ENCODE data around the gene TTC28. TPM values are rescaled to one million over a fixed set of nuclear protein-coding genes. Genes with fewer than 3 reads are reported as not detected.
"Not testable (repeated sequence)": the region's sequence is repeated elsewhere in the genome, so short reads cannot be mapped to it uniquely, and the experiment has no call there.

The TTC28 gene
- total RNA-seq, 4 donors from 2014 or later, result 49.8 to 99.7 (median 79.7) TPM

- whole genome bisulfite sequencing, 2 donors, result 91 to 95% methylated on average over 2 of the region's 2 CpGs
- intact Hi-C loops (cut with DNase I), result no loop called here
- DNase-seq, result no peak
Observed at GRCh38 chr22:28538922-28539321, 140.7 kb downstream of the TTC28 start.

GRCh38 chr22:28530565-28530964, 149.1 kb downstream of the TTC28 start:
- H3K4me3 ChIP-seq (replicated peaks in 1 of 3); H3K9me3 ChIP-seq; DNase-seq; H3K4me1 ChIP-seq; H3K27me3 ChIP-seq; H3K36me3 ChIP-seq; H3K27ac ChIP-seq; intact Hi-C loops (cut with DNase I): not testable (repeated sequence)
- 94% methylated on average over 4 of the region's 4 CpGs for WGBS, 2 donors

More at GRCh38 chr22:28538922-28539321, 140.7 kb downstream of the TTC28 start:
- H3K4me3 ChIP-seq (replicated peaks in 1 of 3), result no peak overlapping the region
- TF ChIP-seq CTCF (IDR thresholded peaks at IDR 0.05) (no peak), POLR2A (IDR thresholded peaks at IDR 0.05) (no peak)
- no peaks in the 10 kb centered on the region for H3K4me1 ChIP-seq
- H3K27me3 ChIP-seq, result no peaks in the 10 kb centered on the region
- H3K9me3 ChIP-seq, result no peaks in the 10 kb centered on the region
- no peaks in the 10 kb centered on the region for H3K36me3 ChIP-seq
- H3K27ac ChIP-seq, result no peak overlapping the region

- H3K4me1 ChIP-seq; DNase-seq; intact Hi-C loops (cut with DNase I); H3K4me3 ChIP-seq (replicated peaks in 1 of 3); H3K9me3 ChIP-seq; H3K27ac ChIP-seq; H3K27me3 ChIP-seq; H3K36me3 ChIP-seq: not testable (repeated sequence)
- 96 to 98% methylated on average over 3 to 10 of the region's 10 CpGs for WGBS, 2 donors
Observed at GRCh38 chr22:28529144-28529543, 150.5 kb downstream of the TTC28 start.

GRCh38 chr22:28521451-28521850, 158.2 kb downstream of the TTC28 start:
- H3K4me1 ChIP-seq, result peaks cover 12 to 20% of the 10 kb centered on the region in 2 donors
- intact Hi-C loops (cut with DNase I), result no loop called here
- peak overlapping the region; percentile 14 to 21 (median 21) for H3K27ac ChIP-seq
- H3K9me3 ChIP-seq, result no peaks in the 10 kb centered on the region
- H3K36me3 ChIP-seq, result no peaks in the 10 kb centered on the region
- DNase-seq, result no peak
- H3K4me3 ChIP-seq (replicated peaks in 1 of 3), result no peak overlapping the region
- TF ChIP-seq CTCF (IDR thresholded peaks at IDR 0.05) (no peak), POLR2A (IDR thresholded peaks at IDR 0.05) (no peak)
- 27 to 35% methylated on average over 3 of the region's 3 CpGs for WGBS, 2 donors
- H3K27me3 ChIP-seq, result no peaks in the 10 kb centered on the region

GRCh38 chr22:28514321-28514821, 165.3 kb downstream of the TTC28 start:
- DNase-seq, result no peak

GRCh38 chr22:28512387-28512786, 167.3 kb downstream of the TTC28 start:
- peaks cover 0 to 12% of the 10 kb centered on the region in 2 donors for H3K4me1 ChIP-seq
- H3K27me3 ChIP-seq; H3K27ac ChIP-seq; DNase-seq; H3K4me3 ChIP-seq (replicated peaks in 1 of 3); intact Hi-C loops (cut with DNase I); H3K9me3 ChIP-seq; H3K36me3 ChIP-seq: not testable (repeated sequence)
- whole genome bisulfite sequencing, 2 donors, result 97 to 100% methylated on average over 2 of the region's 2 CpGs

More at GRCh38 chr22:28514321-28514821, 165.3 kb downstream of the TTC28 start:
- WGBS, 2 donors, result 62 to 80% methylated on average over 3 of the region's 3 CpGs
- Histone ChIP-seq H3K4me1 (peaks cover 0 to 12% of the 10 kb centered on the region in 2 donors), H3K36me3 (no peaks in the 10 kb centered on the region), H3K27ac (no peak overlapping the region), H3K27me3 (no peaks in the 10 kb centered on the region), H3K9me3 (no peaks in the 10 kb centered on the region), H3K4me3 (replicated peaks in 1 of 3) (no peak overlapping the region)
- TF ChIP-seq CTCF (IDR thresholded peaks at IDR 0.05), result no peak
- TF ChIP-seq POLR2A (IDR thresholded peaks at IDR 0.05), result no peak
- intact Hi-C loops (cut with DNase I), result no loop called here

- DNase-seq, result no peak
- Histone ChIP-seq H3K36me3 (no peaks in the 10 kb centered on the region), H3K4me1 (peaks cover 25 to 26% of the 10 kb centered on the region in 2 donors), H3K9me3 (no peaks in the 10 kb centered on the region), H3K27ac (no peak overlapping the region), H3K27me3 (no peaks in the 10 kb centered on the region), H3K4me3 (replicated peaks in 1 of 3) (no peak overlapping the region)
- TF ChIP-seq POLR2A (IDR thresholded peaks at IDR 0.05), result no peak
- TF ChIP-seq CTCF (IDR thresholded peaks at IDR 0.05), result no peak
- intact Hi-C loops (cut with DNase I), result no loop called here
Observed at GRCh38 chr22:28507896-28508295, 171.7 kb downstream of the TTC28 start.

Data from thyroid gland (tissue), 4 donors.